Measurements from ENCODE around the gene ATF7.

The ATF7 gene

DNA sequence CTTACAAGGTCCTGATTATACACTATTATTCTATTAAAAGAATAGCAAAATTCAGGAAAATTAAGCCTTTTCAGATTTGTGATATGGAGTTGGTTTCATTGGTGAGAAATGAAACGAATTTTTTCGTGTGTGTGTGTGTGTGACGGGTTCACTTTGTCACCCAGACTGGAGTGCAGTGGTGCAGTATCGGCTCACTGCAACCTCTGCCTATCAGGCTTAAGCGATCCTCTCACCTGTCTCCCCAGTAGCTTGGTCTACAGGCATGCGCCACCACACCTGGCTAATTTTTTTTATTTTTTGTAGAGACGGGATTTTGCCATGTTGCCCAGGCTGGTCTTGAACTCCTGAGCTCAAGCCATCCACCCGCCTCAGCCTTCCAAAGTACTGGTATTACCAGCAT is 164.6 kb downstream of the ATF7 start:
- DNase-seq (ENCODE audit: low read depth, low spot score): no peak

DNA sequence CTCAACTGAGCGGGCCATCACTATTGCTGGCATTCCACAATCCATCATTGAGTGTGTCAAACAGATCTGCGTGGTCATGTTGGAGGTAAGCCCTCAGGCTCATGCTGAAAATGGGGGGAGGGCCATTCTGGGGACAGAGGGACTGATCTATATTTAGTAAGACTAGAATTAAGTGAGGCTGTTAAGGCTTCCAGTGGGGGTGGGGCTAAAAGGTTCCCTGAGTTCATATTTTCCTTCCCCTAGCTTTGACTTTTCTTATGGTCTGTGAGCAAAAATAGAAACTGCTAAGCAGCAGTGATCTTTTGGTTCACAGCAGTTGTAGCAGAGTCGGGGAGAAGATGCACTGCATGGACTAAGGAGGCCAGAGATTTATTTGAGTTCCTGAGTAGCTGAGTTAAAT is 165.1 kb downstream of the ATF7 start:
- no peak for DNase-seq (ENCODE audit: low read depth, low spot score)

DNA sequence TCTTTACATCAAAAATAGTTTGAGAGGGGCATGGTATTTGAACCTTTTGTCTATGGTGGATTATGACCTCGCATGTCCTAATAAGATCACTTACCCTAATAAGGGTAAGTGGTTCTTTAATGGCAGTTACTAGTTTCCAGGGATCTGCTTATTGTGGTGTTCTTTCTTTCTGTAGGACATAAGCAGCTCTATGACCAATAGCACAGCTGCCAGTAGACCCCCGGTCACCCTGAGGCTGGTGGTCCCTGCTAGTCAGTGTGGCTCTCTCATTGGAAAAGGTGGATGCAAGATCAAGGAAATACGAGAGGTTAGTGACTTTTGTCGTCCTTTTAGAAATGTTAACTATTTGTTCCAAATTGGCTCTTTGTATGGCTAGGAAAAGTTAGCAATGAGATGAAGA is 167.1 kb downstream of the ATF7 start:
- no peak for DNase-seq (ENCODE audit: low read depth, low spot score)

All from smooth muscle cell of the brain vasculature (primary cell).